Esophagus muscularis mucosa (tissue), 3 donors: Measurements from ENCODE around the gene TBC1D22A.

ENCODE experiments used
- POLR2A ChIP-seq: fragments of 450-650 bp; IDR thresholded peaks from one replicate; pipeline ENCODE4 v1.6.1; 2017; ENCODE audit warnings: antibody characterized with exemption, moderate library complexity, mild to moderate bottlenecking, low read depth
- POLR2AphosphoS5 ChIP-seq, 2 donors: sonication (generic); formaldehyde crosslinking; IDR thresholded peaks; one replicate each; pipeline ENCODE4 v1.6.1; 2017; ENCODE audit warnings: antibody characterized with exemption in 2 of 2
- TF ChIP-seq, protein P1 (sequence below), 3 experiments: fragments of 200-600 bp in 2 of 3; fragments of 450-650 bp in 1 of 3; sonication (generic) in 2 of 3; IDR thresholded peaks; one replicate each; pipeline ENCODE4 v1.5.1; 2017 to 2019; ENCODE audit warnings: antibody characterized with exemption in 3 of 3, mild to moderate bottlenecking in 2 of 3, moderate library complexity in 1 of 3

DNA sequence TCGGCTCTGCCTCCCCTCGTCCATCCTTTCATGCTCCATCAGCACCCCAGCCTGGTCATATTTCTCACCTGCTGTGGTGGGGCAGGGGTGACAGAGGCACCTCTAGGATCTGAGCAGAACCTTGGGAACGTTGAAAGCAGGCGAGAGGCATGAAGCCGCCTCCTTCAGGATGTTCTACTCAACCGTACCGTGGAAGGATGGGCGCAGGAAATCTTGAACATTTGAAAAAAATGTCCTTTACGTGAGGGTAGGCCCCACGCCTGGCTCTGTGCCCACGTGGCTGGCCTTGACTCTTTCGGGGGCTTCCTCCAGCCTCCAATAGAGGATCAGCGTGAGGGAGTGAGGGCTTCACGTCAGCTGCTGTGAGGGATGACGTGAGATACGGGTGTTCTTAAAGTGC is 90.7 kb downstream of the TBC1D22A start:
- TF ChIP-seq POLR2AphosphoS5 (IDR thresholded peaks at IDR 0.05), result no peak
- TF ChIP-seq, protein P1, sequence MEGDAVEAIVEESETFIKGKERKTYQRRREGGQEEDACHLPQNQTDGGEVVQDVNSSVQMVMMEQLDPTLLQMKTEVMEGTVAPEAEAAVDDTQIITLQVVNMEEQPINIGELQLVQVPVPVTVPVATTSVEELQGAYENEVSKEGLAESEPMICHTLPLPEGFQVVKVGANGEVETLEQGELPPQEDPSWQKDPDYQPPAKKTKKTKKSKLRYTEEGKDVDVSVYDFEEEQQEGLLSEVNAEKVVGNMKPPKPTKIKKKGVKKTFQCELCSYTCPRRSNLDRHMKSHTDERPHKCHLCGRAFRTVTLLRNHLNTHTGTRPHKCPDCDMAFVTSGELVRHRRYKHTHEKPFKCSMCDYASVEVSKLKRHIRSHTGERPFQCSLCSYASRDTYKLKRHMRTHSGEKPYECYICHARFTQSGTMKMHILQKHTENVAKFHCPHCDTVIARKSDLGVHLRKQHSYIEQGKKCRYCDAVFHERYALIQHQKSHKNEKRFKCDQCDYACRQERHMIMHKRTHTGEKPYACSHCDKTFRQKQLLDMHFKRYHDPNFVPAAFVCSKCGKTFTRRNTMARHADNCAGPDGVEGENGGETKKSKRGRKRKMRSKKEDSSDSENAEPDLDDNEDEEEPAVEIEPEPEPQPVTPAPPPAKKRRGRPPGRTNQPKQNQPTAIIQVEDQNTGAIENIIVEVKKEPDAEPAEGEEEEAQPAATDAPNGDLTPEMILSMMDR (IDR thresholded peaks at IDR 0.05), result no peak
- TF ChIP-seq POLR2A, result no peak
